HG02852 (cell line): ENCODE data around the gene COA7.

Experiments
- ATAC-seq: cut with Tn5 transposase; IDR thresholded peaks from one replicate; pipeline ENCODE4 v1.9.1; 2021; ENCODE audit warnings: mild to moderate bottlenecking, moderate library complexity; ENCODE audit not compliant: unreplicated experiment

The COA7 gene

GRCh38 chr1:52673513-52673912 lies 24.6 kb downstream of the COA7 start:
- ATAC-seq = no peak

GRCh38 chr1:52672946-52673345 lies 25.2 kb downstream of the COA7 start:
- no peak for ATAC-seq

- no peak for ATAC-seq
Measured at GRCh38 chr1:52670604-52671003, 27.5 kb downstream of the COA7 start.

GRCh38 chr1:52669696-52670095 lies 28.5 kb downstream of the COA7 start:
- no peak for ATAC-seq

- no peak for ATAC-seq
Measured at GRCh38 chr1:52668711-52669110, 29.4 kb downstream of the COA7 start.

GRCh38 chr1:52667984-52668383 lies 30.2 kb downstream of the COA7 start:
- ATAC-seq = no peak

GRCh38 chr1:52667290-52667689 lies 30.9 kb downstream of the COA7 start:
- no peak for ATAC-seq

- ATAC-seq = no peak
Measured at GRCh38 chr1:52665006-52665941, 32.9 kb downstream of the COA7 start.

GRCh38 chr1:52663716-52664115 lies 34.4 kb downstream of the COA7 start:
- ATAC-seq = no peak

- ATAC-seq = no peak
Measured at GRCh38 chr1:52662645-52663313, 35.4 kb downstream of the COA7 start.

- ATAC-seq = no peak
Measured at GRCh38 chr1:52660807-52661206, 37.3 kb downstream of the COA7 start.

GRCh38 chr1:52659851-52660596 lies 38.1 kb downstream of the COA7 start:
- ATAC-seq = no peak

GRCh38 chr1:52659356-52659755 lies 38.8 kb downstream of the COA7 start:
- ATAC-seq = no peak

- no peak for ATAC-seq
Measured at GRCh38 chr1:52658795-52659194, 39.4 kb downstream of the COA7 start.

GRCh38 chr1:52657702-52658101 lies 40.4 kb downstream of the COA7 start:
- no peak for ATAC-seq

- ATAC-seq = no peak
Measured at GRCh38 chr1:52654063-52654462, 44.1 kb downstream of the COA7 start.

- ATAC-seq = no peak
Measured at GRCh38 chr1:52653207-52653849, 44.8 kb downstream of the COA7 start.

GRCh38 chr1:52651904-52652303 lies 46.2 kb downstream of the COA7 start:
- ATAC-seq = no peak

- ATAC-seq = no peak
Measured at GRCh38 chr1:52645261-52645660, 52.9 kb downstream of the COA7 start.

- ATAC-seq = no peak
Measured at GRCh38 chr1:52641307-52641706, 56.8 kb downstream of the COA7 start.

- no peak for ATAC-seq
Measured at GRCh38 chr1:52640697-52641096, 57.5 kb downstream of the COA7 start.
